ENCODE results near the gene CTNNB1.

CTNNB1 gene

GRCh38 chr3:41248525-41248924 is 49.2 kb downstream of the CTNNB1 start:
- no peak overlapping the region for H3K18ac ChIP-seq (ENCODE audit: low read length)
- H3K27me3 ChIP-seq (ENCODE audit: insufficient read depth, low read length, poor library complexity): no peaks in the 10 kb centered on the region
- no peak overlapping the region for H3K9ac ChIP-seq (ENCODE audit: low read length)
- H2BK5ac ChIP-seq (ENCODE audit: low read length): no peak overlapping the region
- no peaks in the 10 kb centered on the region for H3K79me1 ChIP-seq (ENCODE audit: low read length)
- no peaks in the 10 kb centered on the region for H3K79me2 ChIP-seq (ENCODE audit: control insufficient read depth, insufficient read depth, low read length)
- no peaks in the 10 kb centered on the region for H3K4me1 ChIP-seq (ENCODE audit: control insufficient read depth, low read depth, low read length)
- H2BK120ac ChIP-seq (ENCODE audit: low read depth, low read length): no peak overlapping the region
- H4K5ac ChIP-seq (ENCODE audit: low read length): no peak overlapping the region
- H3K27ac ChIP-seq (ENCODE audit: low read depth, low read length): no peak overlapping the region
- no peaks in the 10 kb centered on the region for H3K36me3 ChIP-seq (ENCODE audit: control insufficient read depth, insufficient read depth, low read length)
- no peak overlapping the region for H4K8ac ChIP-seq (ENCODE audit: low read depth, low read length)
- no peak overlapping the region for H3K4ac ChIP-seq (ENCODE audit: low read depth, low read length)
- H2AK5ac ChIP-seq (ENCODE audit: low read length): no peak overlapping the region
- no peak for DNase-seq
- H2BK15ac ChIP-seq (replicated peaks; ENCODE audit: low read depth): no peak overlapping the region
- H3K4me2 ChIP-seq (ENCODE audit: low read length): no peak overlapping the region
- no CpG with 5 or more reads among the region's 3 CpGs for WGBS (ENCODE audit: extremely low coverage, insufficient coverage, low lambda C conversion rate)
- H3K23ac ChIP-seq (ENCODE audit: low read length): no peak overlapping the region
- H3K56ac ChIP-seq (ENCODE audit: low read length): no peak overlapping the region
- H3K4me3 ChIP-seq (ENCODE audit: low read length): no peak overlapping the region

- H3K79me1 ChIP-seq (ENCODE audit: low read length): no peaks in the 10 kb centered on the region
- WGBS (ENCODE audit: extremely low coverage, insufficient coverage, low lambda C conversion rate): no CpG with 5 or more reads among the region's 3 CpGs
- no peak overlapping the region for H4K8ac ChIP-seq (ENCODE audit: low read depth, low read length)
- H3K9ac ChIP-seq (ENCODE audit: low read length): no peak overlapping the region
- H3K27me3 ChIP-seq (ENCODE audit: insufficient read depth, low read length, poor library complexity): no peaks in the 10 kb centered on the region
- no peaks in the 10 kb centered on the region for H3K4me1 ChIP-seq (ENCODE audit: control insufficient read depth, low read depth, low read length)
- H3K23ac ChIP-seq (ENCODE audit: low read length): no peak overlapping the region
- no peaks in the 10 kb centered on the region for H3K79me2 ChIP-seq (ENCODE audit: control insufficient read depth, insufficient read depth, low read length)
- no peak for DNase-seq
- H2BK120ac ChIP-seq (ENCODE audit: low read depth, low read length): no peak overlapping the region
- H4K5ac ChIP-seq (ENCODE audit: low read length): no peak overlapping the region
- H2AK5ac ChIP-seq (ENCODE audit: low read length): no peak overlapping the region
- H3K36me3 ChIP-seq (ENCODE audit: control insufficient read depth, insufficient read depth, low read length): no peaks in the 10 kb centered on the region
- H2BK5ac ChIP-seq (ENCODE audit: low read length): no peak overlapping the region
- H3K4me2 ChIP-seq (ENCODE audit: low read length): no peak overlapping the region
- no peak overlapping the region for H3K4ac ChIP-seq (ENCODE audit: low read depth, low read length)
- H2BK15ac ChIP-seq (replicated peaks; ENCODE audit: low read depth): no peak overlapping the region
- no peak overlapping the region for H3K18ac ChIP-seq (ENCODE audit: low read length)
- H3K56ac ChIP-seq (ENCODE audit: low read length): no peak overlapping the region
- H3K27ac ChIP-seq (ENCODE audit: low read depth, low read length): no peak overlapping the region
- H3K4me3 ChIP-seq (ENCODE audit: low read length): no peak overlapping the region
These were observed 50.0 kb downstream of the CTNNB1 start for GRCh38 chr3:41249318-41249717.

- Histone ChIP-seq H2BK5ac (ENCODE audit: low read length) (no peak overlapping the region), H3K4me3 (ENCODE audit: low read length) (no peak overlapping the region), H3K27me3 (ENCODE audit: insufficient read depth, low read length, poor library complexity) (no peaks in the 10 kb centered on the region), H4K5ac (ENCODE audit: low read length) (no peak overlapping the region), H3K4me1 (ENCODE audit: control insufficient read depth, low read depth, low read length) (no peaks in the 10 kb centered on the region), H3K27ac (ENCODE audit: low read depth, low read length) (no peak overlapping the region), H3K4me2 (ENCODE audit: low read length) (no peak overlapping the region), H2BK15ac (replicated peaks; ENCODE audit: low read depth) (no peak overlapping the region), H3K18ac (ENCODE audit: low read length) (no peak overlapping the region), H3K23ac (ENCODE audit: low read length) (no peak overlapping the region), H3K79me1 (ENCODE audit: low read length) (no peaks in the 10 kb centered on the region), H3K79me2 (ENCODE audit: control insufficient read depth, insufficient read depth, low read length) (no peaks in the 10 kb centered on the region), H2BK120ac (ENCODE audit: low read depth, low read length) (no peak overlapping the region), H2AK5ac (ENCODE audit: low read length) (no peak overlapping the region), H3K9ac (ENCODE audit: low read length) (no peak overlapping the region), H3K4ac (ENCODE audit: low read depth, low read length) (no peak overlapping the region), H4K8ac (ENCODE audit: low read depth, low read length) (no peak overlapping the region), H3K36me3 (ENCODE audit: control insufficient read depth, insufficient read depth, low read length) (no peaks in the 10 kb centered on the region), H3K56ac (ENCODE audit: low read length) (no peak overlapping the region)
- DNase-seq: no peak
- no CpG with 5 or more reads among the region's 2 CpGs for WGBS (ENCODE audit: extremely low coverage, insufficient coverage, low lambda C conversion rate)
These were observed 51.5 kb downstream of the CTNNB1 start for GRCh38 chr3:41250825-41251224.

GRCh38 chr3:41251593-41251992 is 52.3 kb downstream of the CTNNB1 start:
- Histone ChIP-seq H3K9ac (ENCODE audit: low read length) (no peak overlapping the region), H2BK120ac (ENCODE audit: low read depth, low read length) (no peak overlapping the region), H3K79me1 (ENCODE audit: low read length) (no peaks in the 10 kb centered on the region), H4K5ac (ENCODE audit: low read length) (no peak overlapping the region), H3K4me1 (ENCODE audit: control insufficient read depth, low read depth, low read length) (no peaks in the 10 kb centered on the region), H3K27ac (ENCODE audit: low read depth, low read length) (no peak overlapping the region), H3K18ac (ENCODE audit: low read length) (no peak overlapping the region), H2AK5ac (ENCODE audit: low read length) (no peak overlapping the region), H3K23ac (ENCODE audit: low read length) (no peak overlapping the region), H4K8ac (ENCODE audit: low read depth, low read length) (no peak overlapping the region), H3K4me2 (ENCODE audit: low read length) (no peak overlapping the region), H3K56ac (ENCODE audit: low read length) (no peak overlapping the region), H3K27me3 (ENCODE audit: insufficient read depth, low read length, poor library complexity) (no peaks in the 10 kb centered on the region), H3K4ac (ENCODE audit: low read depth, low read length) (no peak overlapping the region), H2BK15ac (replicated peaks; ENCODE audit: low read depth) (no peak overlapping the region), H3K79me2 (ENCODE audit: control insufficient read depth, insufficient read depth, low read length) (no peaks in the 10 kb centered on the region), H2BK5ac (ENCODE audit: low read length) (no peak overlapping the region), H3K36me3 (ENCODE audit: control insufficient read depth, insufficient read depth, low read length) (no peaks in the 10 kb centered on the region), H3K4me3 (ENCODE audit: low read length) (no peak overlapping the region)
- WGBS (ENCODE audit: extremely low coverage, insufficient coverage, low lambda C conversion rate): no CpG with 5 or more reads among the region's 1 CpG
- no peak for DNase-seq

- Histone ChIP-seq H3K4me3 (ENCODE audit: low read length) (no peak overlapping the region), H3K18ac (ENCODE audit: low read length) (no peak overlapping the region), H3K79me1 (ENCODE audit: low read length) (no peaks in the 10 kb centered on the region), H4K5ac (ENCODE audit: low read length) (no peak overlapping the region), H3K4ac (ENCODE audit: low read depth, low read length) (no peak overlapping the region), H3K4me1 (ENCODE audit: control insufficient read depth, low read depth, low read length) (no peaks in the 10 kb centered on the region), H2BK15ac (replicated peaks; ENCODE audit: low read depth) (no peak overlapping the region), H3K27ac (ENCODE audit: low read depth, low read length) (no peak overlapping the region), H3K79me2 (ENCODE audit: control insufficient read depth, insufficient read depth, low read length) (no peaks in the 10 kb centered on the region), H2AK5ac (ENCODE audit: low read length) (no peak overlapping the region), H3K4me2 (ENCODE audit: low read length) (no peak overlapping the region), H4K8ac (ENCODE audit: low read depth, low read length) (no peak overlapping the region), H3K27me3 (ENCODE audit: insufficient read depth, low read length, poor library complexity) (no peaks in the 10 kb centered on the region), H3K9ac (ENCODE audit: low read length) (no peak overlapping the region), H3K56ac (ENCODE audit: low read length) (no peak overlapping the region), H2BK120ac (ENCODE audit: low read depth, low read length) (no peak overlapping the region), H3K36me3 (ENCODE audit: control insufficient read depth, insufficient read depth, low read length) (no peaks in the 10 kb centered on the region), H2BK5ac (ENCODE audit: low read length) (no peak overlapping the region), H3K23ac (ENCODE audit: low read length) (no peak overlapping the region)
- no CpG with 5 or more reads among the region's 4 CpGs for WGBS (ENCODE audit: extremely low coverage, insufficient coverage, low lambda C conversion rate)
- DNase-seq: no peak
These were observed 59.0 kb downstream of the CTNNB1 start for GRCh38 chr3:41258239-41258800.

GRCh38 chr3:41259449-41260062 is 60.3 kb downstream of the CTNNB1 start:
- no peak overlapping the region for H3K9ac ChIP-seq (ENCODE audit: low read length)
- no peaks in the 10 kb centered on the region for H3K79me2 ChIP-seq (ENCODE audit: control insufficient read depth, insufficient read depth, low read length)
- no peaks in the 10 kb centered on the region for H3K36me3 ChIP-seq (ENCODE audit: control insufficient read depth, insufficient read depth, low read length)
- no peak overlapping the region for H3K4ac ChIP-seq (ENCODE audit: low read depth, low read length)
- H4K5ac ChIP-seq (ENCODE audit: low read length): no peak overlapping the region
- H2BK120ac ChIP-seq (ENCODE audit: low read depth, low read length): no peak overlapping the region
- no peaks in the 10 kb centered on the region for H3K4me1 ChIP-seq (ENCODE audit: control insufficient read depth, low read depth, low read length)
- no peak overlapping the region for H4K8ac ChIP-seq (ENCODE audit: low read depth, low read length)
- no CpG with 5 or more reads among the region's 1 CpG for WGBS (ENCODE audit: extremely low coverage, insufficient coverage, low lambda C conversion rate)
- H3K56ac ChIP-seq (ENCODE audit: low read length): no peak overlapping the region
- H3K4me2 ChIP-seq (ENCODE audit: low read length): no peak overlapping the region
- H2AK5ac ChIP-seq (ENCODE audit: low read length): no peak overlapping the region
- H2BK5ac ChIP-seq (ENCODE audit: low read length): no peak overlapping the region
- no peak overlapping the region for H3K18ac ChIP-seq (ENCODE audit: low read length)
- H3K79me1 ChIP-seq (ENCODE audit: low read length): no peaks in the 10 kb centered on the region
- no peak overlapping the region for H2BK15ac ChIP-seq (replicated peaks; ENCODE audit: low read depth)
- DNase-seq: no peak
- H3K23ac ChIP-seq (ENCODE audit: low read length): no peak overlapping the region
- H3K4me3 ChIP-seq (ENCODE audit: low read length): no peak overlapping the region
- no peaks in the 10 kb centered on the region for H3K27me3 ChIP-seq (ENCODE audit: insufficient read depth, low read length, poor library complexity)
- no peak overlapping the region for H3K27ac ChIP-seq (ENCODE audit: low read depth, low read length)
